Stimulated activated CD4-positive, alpha-beta T cell treated with anti-CD3 and anti-CD28 coated beads, Interleukin-2, amount 100 ng/mL, for 48 hours (primary cell): ENCODE measurements around the gene SERPINB6.
"Not testable (repeated sequence)": the region's sequence is repeated elsewhere in the genome, so short reads cannot be mapped to it uniquely, and the experiment has no call there.

Experiments used
- DNase-seq, 2 donors: peaks; one replicate each; pipeline ENCODE4 v3.0.0-alpha.2; 2020

Gene SERPINB6

GRCh38 chr6:2971420-2972218 lies at the start of gene SERPINB6:
SERPINB6 (minus strand) TSS chr6:2971567; CDS start chr6:2959332, 12,235 bp downstream.
- peak in 1 of 2 donors; percentile 27 for DNase-seq

DNA sequence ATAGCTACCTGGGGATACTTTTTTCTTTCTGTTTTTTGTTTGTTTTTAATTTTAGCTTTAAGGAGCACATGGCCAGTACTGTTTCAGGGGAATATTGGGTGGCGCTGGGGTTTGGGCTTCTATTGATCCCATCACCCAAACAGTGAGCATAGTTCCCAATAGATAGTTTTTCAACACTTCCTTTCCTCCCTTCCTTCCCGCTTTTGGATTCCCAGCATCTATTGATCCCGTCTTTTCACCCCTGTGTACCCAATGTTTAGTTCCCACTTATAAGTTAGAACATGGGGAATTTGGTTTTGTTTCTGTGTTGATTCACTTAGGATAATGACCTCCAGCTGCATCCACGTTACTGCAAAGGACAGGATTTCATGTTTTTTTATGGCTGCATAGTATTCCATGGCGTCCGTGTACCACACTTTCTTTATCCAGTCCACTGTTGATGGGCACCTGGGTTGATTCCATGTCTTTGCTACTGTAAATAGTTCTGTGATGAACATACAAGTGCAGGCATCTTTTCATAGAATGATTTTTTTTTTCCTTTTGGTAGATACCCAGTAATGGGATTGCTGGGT lies 48.5 kb upstream of the SERPINB6 start:
- no peak for DNase-seq

- no peak for DNase-seq
Observed at GRCh38 chr6:3019065-3019464, 47.7 kb upstream of the SERPINB6 start.

DNA sequence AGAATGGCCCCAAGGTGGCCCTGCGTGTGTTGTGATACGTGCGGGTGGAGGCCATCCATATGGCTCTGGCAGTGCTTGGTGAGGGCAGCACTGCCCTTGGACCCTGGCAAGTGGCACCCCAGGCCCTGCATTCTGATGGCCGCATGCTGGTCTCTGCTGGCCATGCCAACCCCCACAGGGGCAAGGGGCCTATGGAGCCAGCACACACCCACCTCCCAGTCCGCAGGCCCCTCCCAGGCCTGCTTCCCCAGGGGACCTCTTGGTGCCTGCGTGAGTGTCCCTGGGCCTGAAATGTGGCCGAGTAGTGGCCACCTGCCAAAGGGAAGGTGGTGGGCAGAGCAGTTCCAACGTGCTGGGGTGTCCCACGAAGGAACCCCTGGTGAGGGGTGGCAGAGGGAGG lies 45.9 kb upstream of the SERPINB6 start:
- no peak for DNase-seq

GRCh38 chr6:3016473-3017280 lies 45.3 kb upstream of the SERPINB6 start:
- no peak for DNase-seq

GRCh38 chr6:3015144-3015543 lies 43.8 kb upstream of the SERPINB6 start:
- no peak for DNase-seq

DNA sequence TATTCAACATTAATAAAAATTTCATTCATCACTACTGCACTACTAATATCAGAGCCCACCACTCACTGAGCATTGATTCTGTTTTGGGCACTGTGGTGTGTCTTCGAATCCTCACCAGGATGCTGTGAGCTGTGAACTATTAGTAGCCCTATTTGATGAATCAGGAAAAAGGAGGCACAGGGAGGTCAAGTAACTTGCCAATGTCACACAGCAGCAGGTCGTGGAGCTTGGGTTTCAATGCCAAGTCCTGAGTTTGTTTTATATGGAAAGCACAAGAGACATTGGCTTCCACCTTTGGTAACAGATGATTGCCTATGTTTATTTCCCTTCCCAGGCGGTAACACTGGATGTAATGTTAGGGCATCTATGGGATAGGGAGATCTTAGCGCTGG lies 43.3 kb upstream of the SERPINB6 start:
- no peak for DNase-seq

- no peak for DNase-seq
Observed at GRCh38 chr6:3013901-3014674, 42.7 kb upstream of the SERPINB6 start.

DNA sequence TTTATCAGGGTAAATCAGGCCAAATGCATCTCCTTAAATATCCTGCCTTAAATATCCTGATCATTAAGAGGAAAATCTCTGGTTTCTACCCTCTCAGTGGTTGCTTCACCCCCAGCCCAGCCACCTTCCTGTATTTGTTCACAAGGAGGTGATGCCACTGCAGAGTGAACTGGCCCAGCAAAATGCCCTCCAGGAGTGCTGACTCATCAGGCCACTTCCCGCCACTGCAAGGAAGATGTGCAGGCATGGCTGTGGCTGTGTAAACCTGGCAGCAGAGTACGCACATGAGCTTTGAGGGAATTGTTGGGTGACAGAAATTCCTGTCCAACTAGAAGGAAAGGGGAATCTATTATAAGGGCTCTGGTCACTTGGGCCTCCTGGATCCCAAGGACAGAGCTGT lies 42.1 kb upstream of the SERPINB6 start:
- DNase-seq, result no peak

DNA sequence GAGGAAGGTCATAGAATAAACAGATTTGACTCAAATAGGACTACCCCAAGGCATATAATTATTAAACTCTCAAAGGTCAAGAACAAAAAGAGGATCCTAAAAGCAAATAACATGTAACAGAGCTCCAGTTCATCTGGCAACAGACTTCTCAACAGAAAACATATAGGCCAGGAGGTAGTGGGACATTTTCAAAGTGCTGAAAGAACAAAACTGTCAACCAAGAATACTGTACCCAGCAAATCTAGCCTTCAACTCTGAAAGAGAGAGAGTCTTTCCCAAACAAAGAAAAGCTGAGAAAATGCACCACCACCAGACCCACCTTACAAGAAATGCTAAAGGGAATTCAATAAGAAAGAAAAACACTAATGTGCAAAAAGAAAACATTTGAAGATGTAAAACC lies 40.2 kb upstream of the SERPINB6 start:
- no peak for DNase-seq

DNA sequence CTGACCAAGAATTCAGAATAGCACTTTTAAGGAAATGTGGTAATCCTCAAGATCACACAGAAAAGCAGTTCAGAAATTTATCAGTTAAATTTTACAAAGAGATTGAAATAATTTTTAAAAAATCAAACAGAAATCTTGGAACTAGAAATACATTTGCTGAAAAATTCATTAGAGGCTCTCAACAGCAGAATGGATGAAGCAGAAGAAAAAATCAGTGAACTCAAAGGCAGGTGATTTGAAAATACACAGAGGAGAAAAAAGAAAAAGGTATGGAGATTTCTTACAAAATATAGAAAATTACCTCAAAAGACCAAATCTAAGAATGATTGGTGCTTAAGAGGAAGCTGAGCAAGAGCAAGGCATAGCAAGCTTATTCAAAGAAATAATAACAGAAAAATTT lies 39.8 kb upstream of the SERPINB6 start:
- no peak for DNase-seq

GRCh38 chr6:3009930-3010329 lies 38.6 kb upstream of the SERPINB6 start:
- no peak for DNase-seq

DNA sequence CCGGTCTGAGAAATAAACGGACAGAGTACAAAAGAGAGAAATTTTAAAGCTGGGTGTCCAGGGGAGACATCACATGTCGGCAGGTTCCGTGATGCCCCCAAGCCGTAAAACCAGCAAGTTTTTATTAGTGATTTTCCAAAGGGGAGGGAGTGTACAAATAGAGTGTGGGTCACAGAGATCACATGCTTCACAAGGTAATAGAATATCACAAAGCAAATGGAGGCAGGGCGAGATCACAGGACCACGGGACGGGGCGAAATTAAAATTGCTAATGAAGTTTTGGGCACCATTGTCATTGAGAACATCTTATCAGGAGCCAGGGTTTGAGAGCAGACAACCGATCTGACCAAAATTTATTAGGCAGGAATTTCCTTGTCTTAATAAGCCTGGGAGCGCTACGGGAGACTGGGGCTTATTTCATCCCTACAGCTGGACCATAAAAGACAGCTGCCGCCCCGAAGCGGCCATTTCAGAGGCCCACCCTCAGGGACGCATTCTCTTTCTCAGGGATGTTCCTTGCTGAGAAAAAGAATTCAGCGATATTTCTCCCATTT lies 37.4 kb upstream of the SERPINB6 start:
- not testable (repeated sequence) for DNase-seq

- no peak for DNase-seq
Observed at GRCh38 chr6:3007571-3007970, 36.2 kb upstream of the SERPINB6 start.

- DNase-seq, result no peak
Observed at GRCh38 chr6:3006476-3006875, 35.1 kb upstream of the SERPINB6 start.

DNA sequence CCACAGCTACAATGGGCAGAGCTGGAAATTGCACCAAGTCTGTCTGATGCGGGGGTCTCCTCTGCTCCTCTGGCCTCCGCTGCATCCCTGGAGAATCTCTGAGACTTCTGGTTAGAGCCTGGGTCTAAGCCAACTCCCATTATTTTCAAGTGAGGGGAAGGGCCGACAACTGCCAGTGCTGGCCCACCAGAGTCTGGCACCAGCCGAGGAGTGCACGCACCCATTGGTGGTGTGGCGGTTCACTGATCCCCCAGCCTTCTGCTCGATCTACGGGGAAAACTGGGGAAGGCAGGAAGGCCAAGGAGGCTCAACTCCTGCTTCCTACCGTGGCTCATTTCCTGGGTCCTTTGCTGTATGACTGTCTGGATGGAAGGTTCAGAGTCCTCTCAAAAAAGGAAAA lies 34.5 kb upstream of the SERPINB6 start:
- DNase-seq, result no peak

DNA sequence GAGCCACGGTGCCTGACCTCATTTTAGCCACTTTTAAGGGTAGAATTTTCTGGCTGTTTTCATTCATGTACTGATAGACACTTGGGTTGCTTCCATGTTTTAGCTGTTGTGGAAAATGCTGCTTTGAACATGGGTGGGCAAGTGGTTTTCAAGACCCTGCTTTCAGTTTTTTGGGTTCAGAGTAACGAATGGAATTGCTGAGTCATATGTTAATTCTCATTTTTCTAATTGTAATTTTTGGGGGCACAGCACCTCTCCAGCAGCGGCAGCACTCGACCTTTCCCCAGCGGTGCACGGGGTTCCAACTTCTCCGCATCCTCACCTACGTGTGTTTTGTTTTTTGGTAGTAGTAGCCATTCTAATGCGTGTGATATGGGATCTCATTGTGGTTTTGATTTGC lies 33.7 kb upstream of the SERPINB6 start:
- DNase-seq, result no peak

- DNase-seq, result not testable (repeated sequence)
Observed at GRCh38 chr6:3003226-3003625, 31.9 kb upstream of the SERPINB6 start.

DNA sequence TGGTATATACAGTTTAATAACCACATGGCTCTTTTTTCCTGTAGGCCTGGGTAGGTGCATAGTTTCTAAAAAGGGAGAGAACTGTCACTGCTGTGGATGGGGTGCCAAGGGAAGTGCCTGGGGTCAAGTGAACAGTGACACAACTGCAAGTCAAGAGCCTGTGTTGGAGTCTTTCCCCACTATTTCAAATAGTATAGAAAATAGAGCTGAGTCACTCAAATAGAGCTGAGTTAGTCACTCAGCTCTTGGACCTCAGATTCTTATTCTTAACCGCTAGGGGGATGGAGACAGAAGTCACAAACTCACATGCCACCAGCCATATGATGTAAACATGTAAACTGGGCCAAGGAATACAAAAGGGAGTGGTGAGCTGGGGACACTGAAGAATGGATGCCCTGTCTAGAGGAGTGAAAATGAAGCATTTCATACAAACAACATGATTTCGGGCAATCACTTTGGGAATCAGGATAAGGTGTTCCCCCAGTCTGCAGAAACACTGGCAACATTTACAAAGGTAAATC lies 30.5 kb upstream of the SERPINB6 start:
- no peak for DNase-seq

DNA sequence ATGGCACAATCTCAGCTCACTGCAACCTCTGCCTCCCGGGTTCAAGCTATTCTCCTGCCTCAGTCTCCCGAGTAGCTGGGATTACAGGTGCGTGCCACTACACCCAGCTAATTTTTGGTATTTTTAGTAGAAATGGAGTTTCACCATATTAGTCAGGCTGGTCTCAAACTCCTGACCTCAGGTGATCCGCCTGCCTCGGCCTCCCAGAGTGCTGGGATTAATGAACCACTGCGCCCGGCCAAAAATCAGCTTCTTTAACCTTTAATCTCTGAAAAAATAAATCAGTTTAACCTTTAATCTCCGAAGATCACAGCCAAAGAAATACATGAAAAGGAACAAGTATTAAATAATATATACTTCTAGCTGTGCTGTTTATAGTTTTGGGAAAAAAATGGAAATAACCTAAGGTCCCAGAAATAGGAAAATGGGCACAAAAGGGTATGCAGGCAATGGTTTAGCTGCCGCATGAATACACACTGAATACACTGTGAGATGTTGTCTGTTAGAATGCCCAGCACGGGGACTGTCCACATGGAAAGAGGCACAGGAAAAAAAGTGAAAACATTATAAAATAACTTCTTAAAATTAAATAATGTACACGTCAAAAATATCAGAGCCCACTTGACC lies 29.9 kb upstream of the SERPINB6 start:
- no peak for DNase-seq

DNA sequence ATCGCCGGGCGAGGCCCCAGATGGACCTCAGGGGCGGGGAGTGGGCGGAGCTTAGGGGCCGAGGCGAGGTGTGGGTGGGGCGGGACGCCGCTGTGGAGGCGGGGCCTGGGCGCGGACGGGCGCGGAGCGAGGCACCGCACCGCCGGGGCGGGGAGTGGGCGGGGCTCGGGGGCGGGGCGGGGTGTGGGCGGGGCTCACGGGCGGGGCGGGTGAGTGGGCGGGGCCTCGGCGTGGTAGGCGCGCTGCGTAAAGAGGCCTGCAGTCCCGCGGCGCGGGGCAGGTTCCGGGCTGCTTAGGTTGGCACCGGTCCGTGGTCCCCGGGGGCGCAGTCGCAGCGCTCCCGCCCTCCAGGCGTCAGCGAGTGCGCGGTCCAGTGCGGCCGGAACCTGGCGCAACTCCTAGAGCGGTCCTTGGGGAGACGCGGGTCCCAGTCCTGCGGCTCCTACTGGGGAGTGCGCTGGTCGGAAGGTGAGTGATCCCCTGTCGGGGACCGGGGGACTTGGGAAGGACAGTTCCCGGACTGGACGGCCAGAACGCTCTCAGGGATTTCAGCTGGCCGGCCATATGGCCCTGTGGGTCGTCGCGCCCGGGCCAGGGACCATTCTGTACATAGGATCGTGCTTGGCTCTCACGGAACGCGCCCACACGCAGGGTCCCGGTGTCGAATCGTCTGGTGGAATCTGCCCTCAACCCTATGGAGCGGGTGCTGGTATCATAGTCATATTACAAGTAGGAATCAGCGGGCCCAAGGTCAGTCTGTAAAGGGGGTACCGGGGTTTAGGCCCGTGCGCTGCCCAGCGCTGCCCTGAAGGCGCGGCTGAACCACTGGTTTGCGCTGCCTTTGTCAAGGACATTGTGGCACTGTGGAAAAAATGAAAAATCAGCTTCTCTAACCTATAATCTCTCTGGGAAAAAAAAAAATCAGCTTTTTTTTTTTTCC lies 28.5 kb upstream of the SERPINB6 start, which contains the start of gene NQO2:
Gene NQO2, plus strand, starts transcription at position 277 of the 940 bp plus-strand sequence. CDS start 6,659 bp downstream, outside the sequence.
- peak; percentile 89 to 91 for DNase-seq
